OCI-LY7 (cell line): ENCODE measurements around the gene PURB.

Experiments
- CTCF ChIP-seq: fragments of 200-600 bp; sonication (generic); conservative IDR thresholded peaks from 2 replicates; pipeline ENCODE4 v1.5.1; 2014; ENCODE audit warnings: mild to moderate bottlenecking, antibody characterized with exemption, low read length, moderate library complexity, mixed read lengths
- EZH2phosphoT487 ChIP-seq: fragments of 200-600 bp; sonication (generic); IDR thresholded peaks from 2 replicates; pipeline ENCODE4 v1.6.1; 2018; ENCODE audit warnings: low read depth, borderline replicate concordance, mild to moderate bottlenecking, mixed run types, antibody characterized with exemption, low read length, moderate library complexity, mixed read lengths

GRCh38 chr7:44909596-44910389, 24.5 kb upstream of the PURB start:
- no peak for TF ChIP-seq CTCF
- no peak for TF ChIP-seq EZH2phosphoT487
